Parathyroid adenoma (tissue), 2 donors: ENCODE data around the gene COMMD1.
"Not testable (repeated sequence)": the region's sequence is repeated elsewhere in the genome, so short reads cannot be mapped to it uniquely, and the experiment has no call there.

ENCODE experiments used
- H2AFZ ChIP-seq: fragments of 300-600 bp; sonication (generic); one replicate; pipeline ENCODE4 v1.7.0; 2017; ENCODE audit warnings: antibody characterized with exemption, mild to moderate bottlenecking
- H3K27ac ChIP-seq: fragments of 300-600 bp; sonication (generic); one replicate; pipeline ENCODE4 v1.7.0; 2017
- H3K27me3 ChIP-seq: fragments of 300-600 bp; sonication (generic); one replicate; pipeline ENCODE4 v1.7.0; 2017; ENCODE audit warnings: low read length; ENCODE audit not compliant: control insufficient read depth, insufficient read depth
- H3K36me3 ChIP-seq: fragments of 300-600 bp; sonication (generic); one replicate; pipeline ENCODE4 v1.7.0; 2017; ENCODE audit warnings: low read length; ENCODE audit not compliant: control insufficient read depth, insufficient read depth
- H3K4me1 ChIP-seq: fragments of 300-600 bp; sonication (generic); one replicate; pipeline ENCODE4 v1.7.0; 2017; ENCODE audit warnings: control low read depth
- H3K4me2 ChIP-seq: fragments of 300-600 bp; sonication (generic); one replicate; pipeline ENCODE4 v1.7.0; 2017; ENCODE audit warnings: low read length
- H3K4me3 ChIP-seq: fragments of 300-600 bp; sonication (generic); one replicate; pipeline ENCODE4 v1.7.0; 2017; ENCODE audit warnings: low read depth, low read length
- H3K79me2 ChIP-seq: fragments of 300-600 bp; sonication (generic); one replicate; pipeline ENCODE4 v1.7.0; 2017; ENCODE audit warnings: control low read depth
- H3K9ac ChIP-seq: fragments of 300-600 bp; sonication (generic); one replicate; pipeline ENCODE4 v1.7.0; 2017; ENCODE audit warnings: mild to moderate bottlenecking
- H3K9me3 ChIP-seq: fragments of 300-600 bp; sonication (generic); one replicate; pipeline ENCODE4 v1.7.0; 2017; ENCODE audit warnings: low read length; ENCODE audit not compliant: control insufficient read depth
- TF ChIP-seq, protein P1 (sequence below): fragments of 300-600 bp; sonication (generic); IDR thresholded peaks from one replicate; pipeline ENCODE4 v1.7.0; 2017; ENCODE audit warnings: antibody characterized with exemption, mild to moderate bottlenecking
- donor health status: primary hyperparathyroidism.

Gene COMMD1

GRCh38 chr2:62145478-62146100 lies 240.1 kb downstream of the COMMD1 start:
- Histone ChIP-seq H3K9me3 (no peaks in the 10 kb centered on the region), H3K9ac (no peak overlapping the region), H3K27ac (no peak overlapping the region), H3K4me1 (no peaks in the 10 kb centered on the region), H3K27me3 (no peaks in the 10 kb centered on the region), H3K79me2 (no peaks in the 10 kb centered on the region), H3K4me2 (no peak overlapping the region), H2AFZ (no peak overlapping the region), H3K4me3 (no peak overlapping the region), H3K36me3 (no peaks in the 10 kb centered on the region)
- TF ChIP-seq, protein P1, sequence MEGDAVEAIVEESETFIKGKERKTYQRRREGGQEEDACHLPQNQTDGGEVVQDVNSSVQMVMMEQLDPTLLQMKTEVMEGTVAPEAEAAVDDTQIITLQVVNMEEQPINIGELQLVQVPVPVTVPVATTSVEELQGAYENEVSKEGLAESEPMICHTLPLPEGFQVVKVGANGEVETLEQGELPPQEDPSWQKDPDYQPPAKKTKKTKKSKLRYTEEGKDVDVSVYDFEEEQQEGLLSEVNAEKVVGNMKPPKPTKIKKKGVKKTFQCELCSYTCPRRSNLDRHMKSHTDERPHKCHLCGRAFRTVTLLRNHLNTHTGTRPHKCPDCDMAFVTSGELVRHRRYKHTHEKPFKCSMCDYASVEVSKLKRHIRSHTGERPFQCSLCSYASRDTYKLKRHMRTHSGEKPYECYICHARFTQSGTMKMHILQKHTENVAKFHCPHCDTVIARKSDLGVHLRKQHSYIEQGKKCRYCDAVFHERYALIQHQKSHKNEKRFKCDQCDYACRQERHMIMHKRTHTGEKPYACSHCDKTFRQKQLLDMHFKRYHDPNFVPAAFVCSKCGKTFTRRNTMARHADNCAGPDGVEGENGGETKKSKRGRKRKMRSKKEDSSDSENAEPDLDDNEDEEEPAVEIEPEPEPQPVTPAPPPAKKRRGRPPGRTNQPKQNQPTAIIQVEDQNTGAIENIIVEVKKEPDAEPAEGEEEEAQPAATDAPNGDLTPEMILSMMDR = no peak

DNA sequence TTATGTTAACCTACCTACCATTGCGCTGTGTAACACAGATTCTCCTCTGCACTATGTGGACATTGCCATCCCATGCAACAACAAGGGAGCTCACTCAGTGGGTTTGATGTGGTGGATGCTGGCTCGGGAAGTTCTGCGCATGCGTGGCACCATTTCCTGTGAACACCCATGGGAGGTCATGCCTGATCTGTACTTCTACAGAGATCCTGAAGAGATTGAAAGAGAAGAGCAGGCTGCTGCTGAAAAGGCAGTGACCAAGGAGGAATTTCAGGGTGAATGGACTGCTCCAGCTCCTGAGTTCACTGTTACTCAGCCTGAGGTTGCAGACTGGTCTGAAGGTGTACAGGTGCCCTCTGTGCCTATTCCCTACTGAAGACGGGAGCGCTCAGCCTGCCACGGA lies 241.3 kb downstream of the COMMD1 start:
- not testable (repeated sequence) for H2AFZ ChIP-seq, H3K27ac ChIP-seq, H3K36me3 ChIP-seq, H3K4me3 ChIP-seq, H3K9ac ChIP-seq, H3K9me3 ChIP-seq, H3K4me1 ChIP-seq, H3K4me2 ChIP-seq, H3K79me2 ChIP-seq, H3K27me3 ChIP-seq

GRCh38 chr2:62147610-62148301 lies 242.3 kb downstream of the COMMD1 start:
- Histone ChIP-seq H3K36me3 (no peaks in the 10 kb centered on the region), H2AFZ (no peak overlapping the region), H3K79me2 (no peaks in the 10 kb centered on the region), H3K4me2 (no peak overlapping the region), H3K27ac (no peak overlapping the region), H3K9me3 (no peaks in the 10 kb centered on the region), H3K4me1 (no peaks in the 10 kb centered on the region), H3K27me3 (no peaks in the 10 kb centered on the region), H3K4me3 (no peak overlapping the region), H3K9ac (no peak overlapping the region)
- TF ChIP-seq, protein P1 = no peak

- H2AFZ ChIP-seq = no peak overlapping the region
- TF ChIP-seq, protein P1 = no peak
- H3K4me2 ChIP-seq = no peak overlapping the region
- no peaks in the 10 kb centered on the region for H3K36me3 ChIP-seq
- no peaks in the 10 kb centered on the region for H3K27me3 ChIP-seq
- no peak overlapping the region for H3K27ac ChIP-seq
- H3K4me3 ChIP-seq = no peak overlapping the region
- no peak overlapping the region for H3K9ac ChIP-seq
- no peaks in the 10 kb centered on the region for H3K79me2 ChIP-seq
- no peaks in the 10 kb centered on the region for H3K9me3 ChIP-seq
- H3K4me1 ChIP-seq = no peaks in the 10 kb centered on the region
Observed at GRCh38 chr2:62149708-62150107, 244.2 kb downstream of the COMMD1 start.

- no peaks in the 10 kb centered on the region for H3K79me2 ChIP-seq
- no peak overlapping the region for H3K4me3 ChIP-seq
- TF ChIP-seq, protein P1 = no peak
- H3K9ac ChIP-seq = no peak overlapping the region
- no peak overlapping the region for H3K27ac ChIP-seq
- H3K4me1 ChIP-seq = no peaks in the 10 kb centered on the region
- H2AFZ ChIP-seq = no peak overlapping the region
- no peaks in the 10 kb centered on the region for H3K9me3 ChIP-seq
- no peak overlapping the region for H3K4me2 ChIP-seq
- no peaks in the 10 kb centered on the region for H3K27me3 ChIP-seq
- H3K36me3 ChIP-seq = no peaks in the 10 kb centered on the region
Observed at GRCh38 chr2:62150597-62151305, 245.3 kb downstream of the COMMD1 start.
